ENCODE results near the gene ZNF441. TPM values are rescaled to one million over a fixed set of nuclear protein-coding genes. Genes with fewer than 3 reads are reported as not detected.
A peak's percentile ranks its signal among the peaks of the same experiment; 100 is the strongest.

The ZNF441 gene
- total and polyA plus RNA-seq, 10 donors = 5.0 to 17.4 (median 11.8) TPM

- Histone ChIP-seq H3K4me3 (peak overlapping the region in 3 of 8 donors; percentile 59 to 79 (median 70)), H3K4me1 (peaks cover 9 to 30% (median 21%) of the 10 kb centered on the region in 6 donors), H3K27me3 (replicated peaks in 1 of 7) (no peaks in the 10 kb centered on the region), H3K27ac (peak overlapping the region in 4 of 8 donors; percentile 80 to 86 (median 82)), H3K9me3 (peaks cover 0 to 16% (median 4%) of the 10 kb centered on the region in 8 donors), H3K36me3 (no peaks in the 10 kb centered on the region)
- intact Hi-C loops (cut with DNase I; ENCODE audit: low total_unique reads) = loop anchor here (5.0 kb wide), 1 partner anchor 195 kb away; no protein-coding TSS in a partner anchor
- TF ChIP-seq, protein P1, sequence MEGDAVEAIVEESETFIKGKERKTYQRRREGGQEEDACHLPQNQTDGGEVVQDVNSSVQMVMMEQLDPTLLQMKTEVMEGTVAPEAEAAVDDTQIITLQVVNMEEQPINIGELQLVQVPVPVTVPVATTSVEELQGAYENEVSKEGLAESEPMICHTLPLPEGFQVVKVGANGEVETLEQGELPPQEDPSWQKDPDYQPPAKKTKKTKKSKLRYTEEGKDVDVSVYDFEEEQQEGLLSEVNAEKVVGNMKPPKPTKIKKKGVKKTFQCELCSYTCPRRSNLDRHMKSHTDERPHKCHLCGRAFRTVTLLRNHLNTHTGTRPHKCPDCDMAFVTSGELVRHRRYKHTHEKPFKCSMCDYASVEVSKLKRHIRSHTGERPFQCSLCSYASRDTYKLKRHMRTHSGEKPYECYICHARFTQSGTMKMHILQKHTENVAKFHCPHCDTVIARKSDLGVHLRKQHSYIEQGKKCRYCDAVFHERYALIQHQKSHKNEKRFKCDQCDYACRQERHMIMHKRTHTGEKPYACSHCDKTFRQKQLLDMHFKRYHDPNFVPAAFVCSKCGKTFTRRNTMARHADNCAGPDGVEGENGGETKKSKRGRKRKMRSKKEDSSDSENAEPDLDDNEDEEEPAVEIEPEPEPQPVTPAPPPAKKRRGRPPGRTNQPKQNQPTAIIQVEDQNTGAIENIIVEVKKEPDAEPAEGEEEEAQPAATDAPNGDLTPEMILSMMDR (IDR thresholded peaks at IDR 0.05 in 8 of 11, conservative IDR thresholded peaks at IDR 0.05 in 3 of 11) = peak; percentile 49 to 88 (median 84)
- no peak for TF ChIP-seq POLR2A (IDR thresholded peaks at IDR 0.05)
- peak in 2 of 3 donors; percentile 59 for TF ChIP-seq POLR2AphosphoS5 (IDR thresholded peaks at IDR 0.05)
- WGBS, 5 donors = 5 to 10% (median 7%) methylated on average over 8 of the region's 8 CpGs
- peak; percentile 87 for DNase-seq
Observed at GRCh38 chr19:11797491-11797890, 30.7 kb downstream of the ZNF441 start.

DNA sequence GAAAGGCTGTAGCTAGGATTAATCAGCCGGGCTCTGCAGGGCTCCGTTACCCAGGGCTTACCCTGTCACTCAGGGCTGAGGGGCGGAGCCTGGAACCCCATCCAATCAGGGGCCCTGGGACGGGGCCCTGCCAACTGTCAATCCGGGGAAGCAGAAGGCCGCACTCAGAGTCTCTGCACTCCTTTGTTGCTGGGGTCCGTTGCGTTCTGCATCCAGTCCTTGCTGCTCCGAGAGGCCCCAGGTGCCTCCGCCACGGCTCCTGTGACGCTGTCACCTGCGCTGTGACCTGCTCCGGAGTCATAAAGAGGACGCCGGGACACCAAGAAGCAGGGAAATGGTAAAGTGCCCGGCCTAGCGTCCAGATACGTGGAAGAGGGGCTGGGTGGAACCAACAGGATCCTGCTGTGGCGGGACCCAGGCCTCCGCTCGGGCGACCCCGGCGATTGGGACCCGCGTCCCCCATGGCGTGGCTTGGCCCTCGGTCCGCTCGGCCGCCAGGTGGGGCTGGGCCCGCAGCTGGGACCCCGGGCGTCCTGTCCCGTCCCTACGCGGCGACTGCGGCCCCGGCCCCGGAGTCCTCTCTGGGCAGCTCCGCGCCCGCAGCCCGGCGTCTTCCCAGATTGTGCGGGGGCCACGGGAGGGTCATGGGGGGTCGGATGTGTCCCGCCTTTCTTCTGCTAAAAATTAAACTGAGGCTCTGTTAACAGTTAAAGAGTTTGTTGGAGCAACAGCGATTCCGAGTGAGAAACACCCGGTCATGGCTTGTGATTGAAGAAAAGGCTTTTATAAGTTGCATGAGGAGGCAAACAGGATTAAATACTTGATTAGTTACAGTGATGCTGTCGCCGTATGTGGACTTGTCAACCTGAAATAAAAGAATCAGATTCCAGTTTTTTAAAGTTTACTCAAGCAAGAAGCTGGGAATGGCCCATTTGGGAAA, 31.9 kb downstream of the ZNF441 start, which contains the start of gene ZNF491:
Gene ZNF491, plus strand, starts transcription at position 133 of the 940 bp plus-strand sequence. CDS start 7,431 bp downstream, outside the sequence.
- Histone ChIP-seq H3K9me3 (peaks cover 0 to 16% (median under 1%) of the 10 kb centered on the region in 8 donors), H3K27ac (peak within 1 kb of the TSS; percentile 49 to 86 (median 80)), H3K36me3 (no peaks in the 10 kb centered on the region), H3K27me3 (replicated peaks in 1 of 7) (no peaks in the 10 kb centered on the region), H3K4me3 (peak within 1 kb of the TSS; percentile 56 to 79 (median 70)), H3K4me1 (peaks cover 9 to 30% (median 21%) of the 10 kb centered on the region in 6 donors)
- intact Hi-C loops (cut with DNase I; ENCODE audit: low total_unique reads) = loop anchor here (5.0 kb wide), 1 partner anchor 194 kb away; no protein-coding TSS in a partner anchor
- peak; percentile 97 for DNase-seq
- TF ChIP-seq POLR2AphosphoS5 (IDR thresholded peaks at IDR 0.05) = peak; percentile 74 to 90 (median 83)
- TF ChIP-seq, protein P1 (IDR thresholded peaks at IDR 0.05 in 8 of 11, conservative IDR thresholded peaks at IDR 0.05 in 3 of 11) = peak in 3 of 11 experiments; percentile 25 to 42 (median 30)
- TF ChIP-seq POLR2A (IDR thresholded peaks at IDR 0.05) = peak in 2 of 3 donors; percentile 26 to 67
- 1 to 2% (median 1%) methylated on average over 23 to 56 of the region's 56 CpGs for WGBS, 5 donors

- TF ChIP-seq POLR2AphosphoS5 (IDR thresholded peaks at IDR 0.05) (no peak), POLR2A (IDR thresholded peaks at IDR 0.05) (no peak)
- TF ChIP-seq, protein P1 (IDR thresholded peaks at IDR 0.05 in 8 of 11, conservative IDR thresholded peaks at IDR 0.05 in 3 of 11) = no peak
- intact Hi-C loops (cut with DNase I; ENCODE audit: low total_unique reads) = no loop called here
- Histone ChIP-seq H3K4me1 (no peaks in the 10 kb centered on the region), H3K4me3 (no peak overlapping the region), H3K9me3 (peaks cover 13 to 79% (median 56%) of the 10 kb centered on the region in 8 donors), H3K27me3 (replicated peaks in 1 of 7) (no peaks in the 10 kb centered on the region), H3K27ac (no peak overlapping the region), H3K36me3 (peaks cover 0 to 33% (median 15%) of the 10 kb centered on the region in 6 donors)
- no peak for DNase-seq
- 90 to 96% (median 93%) methylated on average over 11 of the region's 11 CpGs for WGBS, 5 donors
Observed at GRCh38 chr19:11806354-11807098, 39.7 kb downstream of the ZNF441 start.
